ENCODE data around the gene CHPT1.

CHPT1 gene

GRCh38 chr12:101749657-101750056 is 52.2 kb downstream of the CHPT1 start:
- H3K4me1 ChIP-seq (ENCODE audit: control insufficient read depth in 5 of 5, insufficient read depth in 5 of 5, low read length in 5 of 5), result no peaks in the 10 kb centered on the region
- no peaks in the 10 kb centered on the region for H3K27me3 ChIP-seq (ENCODE audit: control insufficient read depth in 5 of 5, insufficient read depth in 4 of 5, low read length in 5 of 5)
- H3K36me3 ChIP-seq (ENCODE audit: control insufficient read depth in 5 of 5, insufficient read depth in 5 of 5, low read length in 5 of 5), result peaks cover 16 to 77% (median 44%) of the 10 kb centered on the region in 5 donors
- H3K9me3 ChIP-seq (ENCODE audit: control insufficient read depth in 5 of 5, low read length in 5 of 5), result no peaks in the 10 kb centered on the region
- H3K27ac ChIP-seq (ENCODE audit: low read depth, low read length), result no peak overlapping the region
- H3K9ac ChIP-seq (ENCODE audit: low read length in 5 of 5), result no peak overlapping the region
- H3K4me3 ChIP-seq (ENCODE audit: low read depth in 1 of 5, low read length in 5 of 5), result no peak overlapping the region

DNA sequence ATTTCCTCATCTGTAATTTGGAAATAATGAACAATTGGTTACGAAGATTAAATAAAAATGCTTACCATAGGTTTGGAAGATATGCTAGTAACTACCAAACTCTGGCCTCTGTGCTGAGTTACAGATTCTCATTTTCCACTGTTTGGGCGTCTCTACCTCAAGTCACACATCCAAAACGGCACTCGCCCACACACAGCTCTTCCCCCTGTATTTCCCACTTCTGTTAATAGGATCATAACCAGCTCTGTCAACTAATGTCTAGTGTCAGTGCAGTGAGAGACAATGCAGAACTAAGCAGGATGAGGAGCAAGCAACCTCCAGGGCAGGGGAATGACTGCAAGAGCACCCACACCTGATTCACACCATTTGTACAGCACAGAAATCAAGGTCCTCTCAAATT is 52.7 kb downstream of the CHPT1 start:
- H3K4me1 ChIP-seq (ENCODE audit: control insufficient read depth in 5 of 5, insufficient read depth in 5 of 5, low read length in 5 of 5), result no peaks in the 10 kb centered on the region
- H3K9ac ChIP-seq (ENCODE audit: low read length in 5 of 5), result no peak overlapping the region
- H3K9me3 ChIP-seq (ENCODE audit: control insufficient read depth in 5 of 5, low read length in 5 of 5), result no peaks in the 10 kb centered on the region
- H3K36me3 ChIP-seq (ENCODE audit: control insufficient read depth in 5 of 5, insufficient read depth in 5 of 5, low read length in 5 of 5), result peaks cover 16 to 73% (median 45%) of the 10 kb centered on the region in 5 donors
- H3K27me3 ChIP-seq (ENCODE audit: control insufficient read depth in 5 of 5, insufficient read depth in 4 of 5, low read length in 5 of 5), result no peaks in the 10 kb centered on the region
- no peak overlapping the region for H3K27ac ChIP-seq (ENCODE audit: low read depth, low read length)
- no peak overlapping the region for H3K4me3 ChIP-seq (ENCODE audit: low read depth in 1 of 5, low read length in 5 of 5)

DNA sequence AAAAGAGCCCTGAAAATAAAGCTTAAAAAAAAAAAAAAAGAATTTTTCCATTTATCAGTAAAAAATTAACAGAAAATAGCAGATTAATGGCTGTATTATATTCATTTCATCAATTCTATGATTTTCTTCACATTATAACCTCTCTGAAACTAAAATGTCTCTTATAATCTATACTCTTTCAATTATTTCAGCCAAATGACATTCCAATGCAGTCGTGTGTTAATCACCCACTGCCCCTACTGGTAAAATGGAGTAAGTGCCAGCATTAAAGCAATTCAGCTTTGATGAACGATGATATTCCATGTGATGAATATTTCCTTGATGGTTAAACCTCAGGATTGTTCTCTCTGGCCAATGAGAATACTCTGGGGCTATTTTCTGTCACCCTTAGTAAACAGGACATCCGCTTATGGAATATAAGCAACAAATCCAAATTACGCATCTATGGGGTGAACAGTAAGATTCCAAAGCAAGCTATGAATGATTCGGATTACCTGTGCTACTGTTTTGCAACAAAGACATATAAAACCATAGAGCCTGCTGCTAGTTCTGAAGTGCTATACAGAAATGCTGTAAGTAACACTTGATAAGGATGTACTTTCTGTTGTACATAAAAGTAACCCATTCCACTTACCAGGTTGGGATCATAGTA is 62.1 kb downstream of the CHPT1 start:
- no peak overlapping the region for H3K27ac ChIP-seq (ENCODE audit: low read depth, low read length)
- H3K36me3 ChIP-seq (ENCODE audit: control insufficient read depth in 5 of 5, insufficient read depth in 5 of 5, low read length in 5 of 5), result peaks cover 12 to 20% (median 14%) of the 10 kb centered on the region in 5 donors

GRCh38 chr12:101761350-101761749 is 63.9 kb downstream of the CHPT1 start:
- no peaks in the 10 kb centered on the region for H3K9me3 ChIP-seq (ENCODE audit: control insufficient read depth in 5 of 5, low read length in 5 of 5)
- peaks cover 0 to 9% (median 0%) of the 10 kb centered on the region in 5 donors for H3K4me1 ChIP-seq (ENCODE audit: control insufficient read depth in 5 of 5, insufficient read depth in 5 of 5, low read length in 5 of 5)
- H3K27ac ChIP-seq (ENCODE audit: low read depth, low read length), result no peak overlapping the region
- no peak overlapping the region for H3K4me3 ChIP-seq (ENCODE audit: low read depth in 1 of 5, low read length in 5 of 5)
- peaks cover 11 to 30% (median 15%) of the 10 kb centered on the region in 5 donors for H3K36me3 ChIP-seq (ENCODE audit: control insufficient read depth in 5 of 5, insufficient read depth in 5 of 5, low read length in 5 of 5)
- no peak overlapping the region for H3K9ac ChIP-seq (ENCODE audit: low read length in 5 of 5)
- no peaks in the 10 kb centered on the region for H3K27me3 ChIP-seq (ENCODE audit: control insufficient read depth in 5 of 5, insufficient read depth in 4 of 5, low read length in 5 of 5)

More for the DNA sequence above, 62.1 kb downstream of the CHPT1 start:
- no peaks in the 10 kb centered on the region for H3K9me3 ChIP-seq (ENCODE audit: control insufficient read depth in 5 of 5, low read length in 5 of 5)
- peaks cover 0 to 9% (median 0%) of the 10 kb centered on the region in 5 donors for H3K4me1 ChIP-seq (ENCODE audit: control insufficient read depth in 5 of 5, insufficient read depth in 5 of 5, low read length in 5 of 5)
- H3K27me3 ChIP-seq (ENCODE audit: control insufficient read depth in 5 of 5, insufficient read depth in 4 of 5, low read length in 5 of 5), result no peaks in the 10 kb centered on the region
- no peak overlapping the region for H3K4me3 ChIP-seq (ENCODE audit: low read depth in 1 of 5, low read length in 5 of 5)
- H3K9ac ChIP-seq (ENCODE audit: low read length in 5 of 5), result no peak overlapping the region

GRCh38 chr12:101761781-101762180 is 64.3 kb downstream of the CHPT1 start:
- Histone ChIP-seq H3K4me1 (ENCODE audit: control insufficient read depth in 5 of 5, insufficient read depth in 5 of 5, low read length in 5 of 5) (peaks cover 0 to 9% (median 0%) of the 10 kb centered on the region in 5 donors), H3K4me3 (ENCODE audit: low read depth in 1 of 5, low read length in 5 of 5) (no peak overlapping the region), H3K36me3 (ENCODE audit: control insufficient read depth in 5 of 5, insufficient read depth in 5 of 5, low read length in 5 of 5) (peaks cover 8 to 31% (median 15%) of the 10 kb centered on the region in 5 donors), H3K27ac (ENCODE audit: low read depth, low read length) (no peak overlapping the region), H3K9ac (ENCODE audit: low read length in 5 of 5) (no peak overlapping the region), H3K27me3 (ENCODE audit: control insufficient read depth in 5 of 5, insufficient read depth in 4 of 5, low read length in 5 of 5) (no peaks in the 10 kb centered on the region), H3K9me3 (ENCODE audit: control insufficient read depth in 5 of 5, low read length in 5 of 5) (no peaks in the 10 kb centered on the region)

- Histone ChIP-seq H3K36me3 (ENCODE audit: control insufficient read depth in 5 of 5, insufficient read depth in 5 of 5, low read length in 5 of 5) (peaks cover 10 to 44% (median 17%) of the 10 kb centered on the region in 5 donors), H3K4me1 (ENCODE audit: control insufficient read depth in 5 of 5, insufficient read depth in 5 of 5, low read length in 5 of 5) (peaks cover 0 to 9% (median 0%) of the 10 kb centered on the region in 5 donors), H3K9ac (ENCODE audit: low read length in 5 of 5) (no peak overlapping the region), H3K4me3 (ENCODE audit: low read depth in 1 of 5, low read length in 5 of 5) (no peak overlapping the region), H3K9me3 (ENCODE audit: control insufficient read depth in 5 of 5, low read length in 5 of 5) (no peaks in the 10 kb centered on the region), H3K27ac (ENCODE audit: low read depth, low read length) (no peak overlapping the region), H3K27me3 (ENCODE audit: control insufficient read depth in 5 of 5, insufficient read depth in 4 of 5, low read length in 5 of 5) (no peaks in the 10 kb centered on the region)
Measured at GRCh38 chr12:101763246-101763931, 65.9 kb downstream of the CHPT1 start.

DNA sequence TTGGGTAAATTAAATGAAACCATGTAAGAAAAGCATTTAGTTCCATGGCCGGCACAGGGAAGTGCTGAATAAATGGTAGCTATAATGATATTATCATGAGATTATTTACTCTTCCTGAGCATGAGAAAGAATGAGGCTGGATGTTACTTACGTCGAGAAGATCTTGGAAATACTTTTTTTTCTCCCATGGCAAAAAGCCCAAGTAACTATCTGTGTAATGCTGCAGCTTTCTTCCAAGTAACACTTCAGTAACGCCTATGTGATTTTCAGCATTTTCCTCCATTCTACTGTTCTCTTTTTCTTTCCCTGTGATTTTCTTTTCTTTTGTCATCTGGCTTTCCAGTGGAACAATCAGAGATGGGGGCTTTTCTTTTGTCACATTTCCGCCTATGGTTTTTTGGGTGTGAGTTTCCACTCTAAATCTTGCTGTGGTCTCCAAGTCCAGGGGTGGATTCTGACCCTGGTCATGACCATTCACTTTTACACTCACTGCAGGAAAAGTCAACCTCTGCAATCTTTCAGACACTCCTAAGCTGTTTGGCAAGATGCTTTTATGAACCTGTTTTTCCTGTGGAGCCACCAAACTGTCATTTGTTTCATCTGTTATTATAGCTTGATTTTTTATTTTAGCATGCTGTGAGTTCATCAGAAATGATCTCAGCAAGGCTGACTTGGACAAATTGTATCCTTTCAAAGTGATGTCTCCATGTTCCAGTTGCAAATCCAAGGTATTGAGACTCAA is 66.8 kb downstream of the CHPT1 start:
- peaks cover 7 to 48% (median 15%) of the 10 kb centered on the region in 5 donors for H3K36me3 ChIP-seq (ENCODE audit: control insufficient read depth in 5 of 5, insufficient read depth in 5 of 5, low read length in 5 of 5)

GRCh38 chr12:101767537-101767936 is 70.1 kb downstream of the CHPT1 start:
- Histone ChIP-seq H3K9me3 (ENCODE audit: control insufficient read depth in 5 of 5, low read length in 5 of 5) (no peaks in the 10 kb centered on the region), H3K36me3 (ENCODE audit: control insufficient read depth in 5 of 5, insufficient read depth in 5 of 5, low read length in 5 of 5) (peaks cover 15 to 58% (median 22%) of the 10 kb centered on the region in 5 donors), H3K27ac (ENCODE audit: low read depth, low read length) (no peak overlapping the region), H3K9ac (ENCODE audit: low read length in 5 of 5) (no peak overlapping the region), H3K4me1 (ENCODE audit: control insufficient read depth in 5 of 5, insufficient read depth in 5 of 5, low read length in 5 of 5) (peaks cover 0 to 9% (median 4%) of the 10 kb centered on the region in 5 donors), H3K27me3 (ENCODE audit: control insufficient read depth in 5 of 5, insufficient read depth in 4 of 5, low read length in 5 of 5) (no peaks in the 10 kb centered on the region), H3K4me3 (ENCODE audit: low read depth in 1 of 5, low read length in 5 of 5) (no peak overlapping the region)

More for the DNA sequence above, 66.8 kb downstream of the CHPT1 start:
- no peak overlapping the region for H3K27ac ChIP-seq (ENCODE audit: low read depth, low read length)
- no peaks in the 10 kb centered on the region for H3K9me3 ChIP-seq (ENCODE audit: control insufficient read depth in 5 of 5, low read length in 5 of 5)
- no peaks in the 10 kb centered on the region for H3K27me3 ChIP-seq (ENCODE audit: control insufficient read depth in 5 of 5, insufficient read depth in 4 of 5, low read length in 5 of 5)
- H3K9ac ChIP-seq (ENCODE audit: low read length in 5 of 5), result no peak overlapping the region
- H3K4me1 ChIP-seq (ENCODE audit: control insufficient read depth in 5 of 5, insufficient read depth in 5 of 5, low read length in 5 of 5), result peaks cover 0 to 9% (median 0%) of the 10 kb centered on the region in 5 donors
- no peak overlapping the region for H3K4me3 ChIP-seq (ENCODE audit: low read depth in 1 of 5, low read length in 5 of 5)

- Histone ChIP-seq H3K27me3 (ENCODE audit: control insufficient read depth in 5 of 5, insufficient read depth in 4 of 5, low read length in 5 of 5) (no peaks in the 10 kb centered on the region), H3K4me1 (ENCODE audit: control insufficient read depth in 5 of 5, insufficient read depth in 5 of 5, low read length in 5 of 5) (peaks cover 0 to 5% (median 3%) of the 10 kb centered on the region in 5 donors), H3K36me3 (ENCODE audit: control insufficient read depth in 5 of 5, insufficient read depth in 5 of 5, low read length in 5 of 5) (peaks cover 15 to 58% (median 22%) of the 10 kb centered on the region in 5 donors)
Measured at GRCh38 chr12:101768781-101769180, 71.3 kb downstream of the CHPT1 start.

GRCh38 chr12:101769865-101770264 is 72.4 kb downstream of the CHPT1 start:
- no peaks in the 10 kb centered on the region for H3K27me3 ChIP-seq (ENCODE audit: control insufficient read depth in 5 of 5, insufficient read depth in 4 of 5, low read length in 5 of 5)
- H3K9me3 ChIP-seq (ENCODE audit: control insufficient read depth in 5 of 5, low read length in 5 of 5), result no peaks in the 10 kb centered on the region
- H3K27ac ChIP-seq (ENCODE audit: low read depth, low read length), result no peak overlapping the region
- H3K4me3 ChIP-seq (ENCODE audit: low read depth in 1 of 5, low read length in 5 of 5), result no peak overlapping the region
- H3K4me1 ChIP-seq (ENCODE audit: control insufficient read depth in 5 of 5, insufficient read depth in 5 of 5, low read length in 5 of 5), result peaks cover 0 to 5% (median 0%) of the 10 kb centered on the region in 5 donors
- H3K36me3 ChIP-seq (ENCODE audit: control insufficient read depth in 5 of 5, insufficient read depth in 5 of 5, low read length in 5 of 5), result peaks cover 15 to 52% (median 22%) of the 10 kb centered on the region in 5 donors
- H3K9ac ChIP-seq (ENCODE audit: low read length in 5 of 5), result no peak overlapping the region

More at GRCh38 chr12:101768781-101769180, 71.3 kb downstream of the CHPT1 start:
- Histone ChIP-seq H3K4me3 (ENCODE audit: low read depth in 1 of 5, low read length in 5 of 5) (no peak overlapping the region), H3K9ac (ENCODE audit: low read length in 5 of 5) (no peak overlapping the region), H3K27ac (ENCODE audit: low read depth, low read length) (no peak overlapping the region), H3K9me3 (ENCODE audit: control insufficient read depth in 5 of 5, low read length in 5 of 5) (no peaks in the 10 kb centered on the region)
